CD4-positive, alpha-beta T cell treated with Interleukin-1 beta for 1 hour (primary cell): ENCODE data around the gene BAAT.
"Not testable (repeated sequence)": the region's sequence is repeated elsewhere in the genome, so short reads cannot be mapped to it uniquely, and the experiment has no call there.

Source experiments
- DNase-seq, 2 donors: peaks; one replicate each; pipeline ENCODE4 v3.0.0-alpha.2; 2020 to 2022

The BAAT gene

DNA sequence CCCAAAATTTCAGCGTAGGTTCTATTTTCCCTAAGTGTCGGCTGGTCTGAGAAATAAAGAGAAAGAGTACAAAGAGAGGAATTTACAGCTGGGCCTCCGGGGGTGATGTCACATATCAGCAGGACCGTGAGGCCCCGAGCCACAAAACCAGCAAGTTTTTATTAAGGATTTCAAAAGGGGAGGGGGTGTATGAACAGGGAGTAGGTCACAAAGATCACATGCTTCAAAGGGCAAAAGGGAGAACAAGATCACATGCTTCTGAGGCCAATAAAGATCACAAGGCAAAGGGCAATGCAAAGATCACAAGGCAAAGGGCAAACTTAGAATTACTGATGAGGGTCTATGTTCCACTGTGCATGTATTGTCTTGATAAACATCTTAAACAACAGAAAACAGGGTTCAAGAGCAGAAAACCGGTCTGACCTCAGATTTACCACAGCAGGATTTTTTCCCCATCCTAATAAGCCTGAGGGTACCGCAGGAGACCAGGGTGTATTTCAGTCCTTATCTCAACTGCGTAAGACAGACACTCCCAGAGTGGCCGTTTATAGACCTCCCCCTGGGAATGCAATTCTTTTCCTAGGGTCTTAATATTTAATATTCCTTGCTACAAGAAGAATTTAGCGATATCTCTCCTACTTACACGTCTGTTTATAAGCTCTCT lies at the start of gene BAAT:
BAAT (minus strand) TSS at position 134 of the 664 bp plus-strand sequence. CDS start 13,602 bp downstream, outside the sequence.
- not testable (repeated sequence) for DNase-seq

DNA sequence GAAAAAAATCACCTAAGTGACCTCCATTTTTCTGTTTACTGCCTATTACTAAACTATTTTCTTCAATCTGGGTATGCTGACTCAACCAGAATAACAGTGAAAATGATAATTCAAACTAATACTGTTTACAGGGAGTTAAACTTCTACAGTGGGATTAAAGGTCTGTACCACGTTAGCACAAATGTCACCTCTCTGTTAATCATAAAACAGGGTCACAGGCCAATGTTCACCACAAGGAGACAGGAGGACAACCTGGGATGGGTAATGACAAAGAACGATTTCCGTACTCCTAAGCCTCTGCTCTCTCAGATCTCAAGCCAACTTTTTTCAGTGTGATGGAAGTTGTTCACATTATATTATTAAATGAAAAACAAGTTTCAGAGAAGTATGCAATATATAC lies 48.4 kb upstream of the BAAT start:
- no peak for DNase-seq

DNA sequence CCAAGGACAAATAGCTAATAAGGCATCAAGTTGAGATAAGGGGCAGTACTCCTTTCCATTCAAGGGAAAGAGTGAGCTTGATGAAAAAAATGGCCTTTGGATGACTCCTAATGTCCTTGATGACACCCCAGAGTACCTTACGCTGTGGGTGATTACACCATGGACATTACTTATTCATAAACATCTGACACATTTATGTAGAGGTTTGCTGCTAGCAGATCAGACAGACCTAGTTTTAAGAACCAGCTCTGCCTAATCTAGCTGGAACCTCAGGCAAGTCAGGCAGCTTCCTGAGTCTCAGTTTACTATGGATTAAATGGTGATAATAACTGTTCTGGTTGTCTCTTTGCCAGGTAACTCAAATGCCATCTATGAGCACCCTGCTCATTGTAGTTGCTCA lies 47.9 kb upstream of the BAAT start:
- no peak for DNase-seq

DNA sequence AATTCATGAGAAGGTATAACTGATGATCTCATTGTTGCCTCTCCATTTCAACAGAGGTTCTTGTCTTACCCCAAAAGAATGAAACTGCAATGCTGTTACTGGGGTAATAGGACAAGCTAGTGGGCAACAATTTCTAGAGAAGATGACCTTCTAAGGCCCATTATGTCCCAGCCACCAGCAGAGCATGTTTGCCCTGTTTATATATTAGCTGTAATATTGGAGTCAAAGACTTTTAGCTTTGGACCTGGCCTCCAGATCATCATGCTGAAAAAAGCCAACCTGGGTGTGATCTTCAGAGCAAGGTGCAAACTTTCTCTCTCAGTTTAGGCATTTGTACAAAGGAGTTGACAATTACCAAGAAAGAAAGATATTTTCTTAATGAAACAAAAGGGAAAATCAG lies 47.4 kb upstream of the BAAT start:
- DNase-seq: no peak

DNA sequence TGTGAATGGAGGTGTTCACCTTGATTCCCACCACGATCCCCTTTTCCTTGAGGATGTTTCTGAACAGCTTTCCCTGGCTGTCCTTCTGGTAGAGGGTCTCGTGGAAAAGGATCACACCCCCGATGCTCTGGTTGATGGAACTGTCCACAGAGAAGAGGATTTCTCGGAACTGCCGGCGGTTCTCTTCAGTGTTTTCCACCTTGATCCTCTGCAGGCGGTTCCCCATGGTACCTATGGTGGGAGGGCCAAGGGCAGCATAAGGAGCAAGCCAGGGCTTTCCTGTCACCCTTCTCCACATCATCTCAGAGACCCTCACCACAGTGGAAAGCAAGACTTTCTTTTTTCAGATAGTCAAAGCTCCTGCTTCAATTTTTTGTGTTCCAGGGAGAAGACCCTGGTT lies 44.9 kb upstream of the BAAT start:
- no peak for DNase-seq

DNA sequence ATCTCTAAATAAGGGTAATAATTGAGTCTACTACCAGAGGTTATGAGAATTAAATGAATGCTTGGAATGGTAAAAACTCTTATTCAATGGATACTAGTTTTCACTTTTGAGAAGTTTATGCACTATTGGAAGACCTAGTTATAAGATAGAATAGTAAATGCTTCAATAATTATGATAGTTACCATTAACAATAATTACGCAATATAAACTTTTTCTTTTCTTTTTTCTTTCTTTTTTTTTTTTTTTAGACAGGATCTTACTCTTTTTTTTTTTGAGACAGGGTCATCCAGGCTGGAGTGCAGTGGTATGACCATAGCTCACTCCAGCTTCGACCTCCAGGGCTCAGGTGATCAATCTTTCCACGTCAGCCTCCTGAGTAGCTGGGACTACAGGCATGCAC lies 44.1 kb upstream of the BAAT start:
- DNase-seq: no peak

DNA sequence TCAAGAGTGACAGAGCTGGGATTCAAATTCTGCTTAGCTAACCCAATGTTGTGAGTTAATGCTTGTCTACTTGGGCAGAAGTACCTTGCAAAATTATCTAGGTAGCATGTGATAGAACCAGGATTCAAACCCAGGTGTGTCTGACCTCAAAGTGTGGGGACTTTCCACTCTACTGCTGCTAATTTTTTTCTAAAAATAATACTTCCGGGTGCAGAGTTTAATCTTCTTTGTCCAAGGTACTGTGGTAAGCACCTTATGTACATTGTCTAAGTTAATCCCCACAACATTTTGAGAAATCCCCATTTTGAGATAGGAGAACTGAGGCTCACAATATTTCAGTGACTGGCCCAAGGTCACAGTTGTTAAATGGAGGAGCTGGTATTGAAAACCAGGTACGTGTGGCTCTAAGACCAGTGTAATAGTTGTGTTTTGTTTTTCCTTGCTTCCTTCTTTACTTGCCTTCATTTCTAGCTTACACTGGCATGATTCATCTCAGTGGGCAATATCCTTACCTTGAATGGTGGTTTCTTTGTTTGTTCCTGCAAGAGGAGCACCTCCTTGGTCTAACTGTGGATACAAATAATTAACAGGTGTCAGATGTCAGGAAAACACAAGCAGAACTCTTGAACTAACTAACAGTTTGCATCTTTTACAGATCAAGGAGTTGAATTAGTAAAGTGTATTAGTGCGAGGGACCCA lies 43.3 kb upstream of the BAAT start:
- DNase-seq: no peak

DNA sequence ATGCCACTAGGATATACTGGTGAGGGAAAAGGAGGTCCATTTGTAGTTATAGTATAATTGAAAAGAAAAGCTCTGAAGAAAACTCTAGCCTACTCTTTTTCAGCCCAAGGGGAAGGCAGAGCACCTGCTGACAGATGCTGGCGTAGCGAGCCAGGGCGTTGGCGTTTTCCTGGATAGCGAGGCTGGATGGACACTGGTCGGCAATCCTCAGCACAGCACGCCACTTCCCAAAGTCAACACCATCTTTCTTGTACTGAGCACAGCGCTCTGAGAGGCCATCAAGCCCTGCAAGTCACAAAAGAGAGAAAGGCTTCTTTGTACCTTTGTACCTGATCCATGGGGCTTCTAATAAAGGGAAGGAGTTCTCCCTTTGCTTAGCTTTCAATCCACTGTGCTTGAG lies 42.6 kb upstream of the BAAT start:
- no peak for DNase-seq

DNA sequence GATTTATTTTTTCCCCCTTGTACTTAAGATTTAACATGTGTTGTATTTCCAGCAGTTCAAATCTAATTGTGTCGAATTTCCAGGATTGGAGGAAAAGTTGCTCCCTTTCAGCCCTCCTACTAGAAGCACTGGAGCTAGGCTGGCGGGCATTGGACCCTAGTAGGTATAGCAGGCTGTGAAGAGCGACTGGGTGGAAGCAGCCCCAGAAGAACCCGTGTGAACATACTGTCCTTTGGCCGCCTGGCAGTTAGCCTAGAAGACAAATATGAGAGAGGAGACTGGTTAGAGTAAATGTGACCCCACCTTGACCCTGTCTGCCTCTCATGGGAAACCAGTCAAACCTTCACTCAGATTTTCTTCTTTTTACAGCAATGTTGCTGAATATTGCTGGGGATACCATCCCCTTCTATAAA lies 36.9 kb upstream of the BAAT start:
- DNase-seq: no peak

DNA sequence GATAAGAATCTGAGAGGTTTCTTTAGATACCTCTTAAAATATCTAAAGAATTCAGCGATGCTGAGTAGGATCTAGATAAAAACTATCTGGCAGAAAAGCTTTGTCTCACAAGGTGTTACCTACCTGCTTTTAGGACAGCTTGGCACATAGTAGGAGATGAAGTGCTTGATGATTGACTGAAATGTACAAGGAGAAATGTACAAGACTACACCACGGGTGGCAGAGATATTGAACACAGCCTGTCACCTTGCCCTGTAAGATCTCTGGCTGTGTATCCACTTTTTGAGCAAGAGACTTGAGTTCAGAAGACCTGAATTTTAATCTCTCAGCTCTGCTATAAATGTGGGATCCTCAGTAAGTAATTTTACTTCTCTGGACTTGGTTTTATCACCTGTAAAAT lies 35.1 kb upstream of the BAAT start:
- no peak for DNase-seq

DNA sequence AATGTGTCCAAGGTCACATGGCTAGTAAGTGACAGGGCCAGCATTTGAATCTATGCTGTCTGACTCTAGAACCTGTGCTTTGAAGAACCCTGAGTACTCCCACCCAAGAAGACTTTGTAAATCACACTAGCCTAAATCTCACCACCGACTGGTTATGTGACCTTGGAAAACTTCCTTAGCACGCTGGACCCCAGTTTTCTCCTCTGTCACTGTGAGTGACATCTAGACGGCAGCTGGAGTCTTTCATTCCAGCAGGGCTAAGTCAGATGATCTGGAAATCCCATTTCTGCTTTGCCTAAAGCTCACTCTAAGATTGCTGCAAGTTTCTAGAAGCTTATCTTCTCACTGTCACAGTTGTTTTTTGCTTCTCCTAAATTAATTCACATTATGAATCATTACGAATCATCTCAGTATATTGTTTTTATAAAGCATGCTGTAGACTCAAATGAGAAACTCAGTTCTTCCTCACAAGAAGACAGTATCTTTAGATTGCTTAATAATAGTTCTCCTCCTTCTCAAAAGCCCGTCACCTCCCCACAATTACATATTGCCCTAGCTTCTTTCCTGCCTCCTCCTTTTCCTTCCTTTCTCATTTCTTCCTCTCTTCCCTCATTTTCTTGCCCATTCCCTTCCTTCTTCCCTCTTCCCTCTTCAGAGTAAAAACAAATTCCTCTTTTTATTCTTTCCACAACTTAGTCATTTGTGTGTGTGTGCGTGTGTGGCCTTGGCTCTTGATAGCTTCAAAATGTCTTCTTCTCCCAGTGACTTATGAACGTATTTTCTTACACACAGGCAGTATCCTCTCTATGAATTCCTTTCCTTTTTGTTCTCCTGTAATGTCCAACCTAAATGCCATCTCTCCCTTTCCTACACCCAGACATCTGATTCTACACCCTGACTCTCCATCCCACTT lies 34.0 kb upstream of the BAAT start:
- no peak for DNase-seq

DNA sequence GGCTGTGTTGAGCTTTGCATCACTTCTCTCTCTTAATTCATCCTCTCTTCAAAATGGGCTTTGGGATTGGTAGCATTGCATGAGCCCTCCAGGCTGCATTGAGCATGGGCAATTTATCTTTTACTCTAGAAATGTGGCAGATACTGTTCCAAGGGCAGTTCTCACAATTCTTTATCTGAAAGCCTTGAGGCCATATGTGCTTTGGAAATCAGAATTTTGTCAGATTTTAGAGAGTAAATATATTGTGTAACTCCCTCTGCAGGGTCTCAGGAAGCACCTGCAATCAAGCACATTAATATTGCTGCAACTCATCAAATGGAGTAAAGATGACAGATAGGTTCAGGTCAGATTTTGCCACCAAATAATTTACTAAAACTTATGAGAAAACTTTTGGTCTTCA lies 33.2 kb upstream of the BAAT start:
- DNase-seq: no peak

DNA sequence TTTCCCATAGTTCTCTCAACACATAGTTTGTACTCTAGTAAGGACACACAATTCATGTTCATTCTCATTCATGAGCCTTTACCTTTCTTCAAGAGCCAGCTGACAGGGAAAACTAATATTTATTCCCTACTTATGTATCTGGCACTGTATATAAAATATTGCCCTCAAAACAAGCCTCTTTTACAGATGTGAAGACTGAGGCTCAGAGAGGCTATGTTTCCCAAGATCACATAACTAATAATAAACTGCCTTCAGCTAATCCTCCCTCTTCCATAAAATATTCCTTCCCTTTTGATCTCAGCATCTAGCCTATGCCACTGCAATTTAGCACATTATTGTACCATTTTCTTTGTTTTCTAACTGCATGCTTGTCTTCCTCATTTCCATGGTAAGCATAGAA lies 32.6 kb upstream of the BAAT start:
- no peak for DNase-seq

DNA sequence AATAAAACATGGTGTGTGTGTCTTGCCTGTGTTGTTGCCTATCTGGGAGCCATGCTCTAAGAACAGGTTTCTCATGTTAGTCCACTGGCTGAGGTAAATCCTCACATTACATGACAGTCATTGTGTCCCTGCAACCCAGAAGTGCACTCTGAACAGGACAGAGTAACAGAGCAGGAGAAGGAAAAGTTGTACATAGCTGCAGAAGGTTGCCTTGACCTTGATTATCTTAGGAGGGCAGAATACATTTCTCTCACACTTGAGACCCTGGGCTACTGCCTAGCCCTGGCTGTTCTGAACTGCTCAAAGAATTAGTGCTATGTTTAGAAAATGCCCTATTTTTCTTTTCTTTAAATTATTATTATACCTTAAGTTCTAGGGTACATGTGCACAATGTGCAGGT lies 30.8 kb upstream of the BAAT start:
- DNase-seq: no peak

DNA sequence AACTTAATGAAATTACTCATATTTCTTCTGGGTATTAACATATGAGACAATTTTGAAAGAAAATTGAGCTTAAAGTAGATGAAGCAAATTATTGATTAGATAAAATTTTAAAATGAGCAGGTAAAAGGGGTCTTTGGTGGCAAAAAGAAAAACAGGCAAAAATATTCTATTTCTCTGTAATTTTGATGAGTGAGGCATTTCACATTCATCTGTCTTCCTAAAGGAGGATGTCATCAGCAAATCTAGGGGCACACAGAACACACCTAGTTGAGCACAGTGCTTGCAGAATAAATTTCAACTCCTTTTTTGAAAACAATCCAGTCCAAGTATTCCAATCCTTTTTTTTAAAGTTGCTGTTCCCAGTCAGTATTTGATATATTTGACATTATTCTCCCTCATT lies 30.0 kb upstream of the BAAT start:
- DNase-seq: no peak

DNA sequence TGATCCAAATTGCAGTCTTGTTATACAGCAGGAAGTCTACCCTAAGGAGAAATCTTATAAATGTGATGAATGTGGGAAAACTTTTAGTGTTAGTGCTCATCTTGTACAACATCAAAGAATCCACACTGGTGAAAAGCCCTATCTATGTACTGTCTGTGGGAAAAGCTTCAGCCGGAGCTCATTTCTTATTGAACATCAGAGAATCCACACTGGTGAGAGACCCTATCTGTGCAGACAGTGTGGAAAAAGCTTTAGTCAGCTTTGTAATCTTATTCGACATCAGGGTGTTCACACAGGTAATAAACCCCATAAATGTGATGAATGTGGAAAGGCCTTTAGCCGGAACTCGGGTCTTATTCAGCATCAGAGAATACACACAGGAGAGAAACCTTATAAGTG lies 24.3 kb upstream of the BAAT start:
- DNase-seq: no peak

DNA sequence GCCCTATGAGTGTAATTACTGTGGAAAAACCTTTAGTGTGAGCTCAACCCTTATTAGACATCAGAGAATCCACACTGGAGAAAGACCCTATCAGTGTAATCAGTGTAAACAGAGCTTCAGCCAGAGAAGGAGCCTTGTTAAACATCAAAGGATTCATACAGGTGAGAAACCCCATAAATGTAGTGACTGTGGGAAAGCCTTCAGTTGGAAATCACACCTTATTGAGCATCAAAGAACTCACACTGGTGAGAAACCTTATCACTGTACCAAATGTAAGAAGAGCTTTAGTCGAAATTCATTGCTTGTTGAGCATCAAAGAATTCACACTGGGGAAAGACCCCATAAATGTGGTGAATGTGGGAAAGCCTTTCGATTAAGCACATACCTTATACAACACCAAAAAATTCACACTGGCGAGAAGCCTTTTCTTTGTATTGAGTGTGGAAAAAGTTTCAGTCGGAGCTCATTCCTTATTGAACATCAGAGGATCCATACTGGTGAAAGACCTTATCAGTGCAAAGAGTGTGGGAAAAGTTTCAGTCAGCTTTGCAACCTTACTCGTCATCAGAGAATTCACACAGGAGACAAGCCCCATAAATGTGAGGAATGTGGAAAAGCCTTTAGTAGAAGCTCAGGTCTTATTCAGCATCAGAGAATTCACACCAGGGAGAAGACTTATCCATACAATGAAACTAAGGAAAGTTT lies 23.7 kb upstream of the BAAT start:
- DNase-seq: no peak

DNA sequence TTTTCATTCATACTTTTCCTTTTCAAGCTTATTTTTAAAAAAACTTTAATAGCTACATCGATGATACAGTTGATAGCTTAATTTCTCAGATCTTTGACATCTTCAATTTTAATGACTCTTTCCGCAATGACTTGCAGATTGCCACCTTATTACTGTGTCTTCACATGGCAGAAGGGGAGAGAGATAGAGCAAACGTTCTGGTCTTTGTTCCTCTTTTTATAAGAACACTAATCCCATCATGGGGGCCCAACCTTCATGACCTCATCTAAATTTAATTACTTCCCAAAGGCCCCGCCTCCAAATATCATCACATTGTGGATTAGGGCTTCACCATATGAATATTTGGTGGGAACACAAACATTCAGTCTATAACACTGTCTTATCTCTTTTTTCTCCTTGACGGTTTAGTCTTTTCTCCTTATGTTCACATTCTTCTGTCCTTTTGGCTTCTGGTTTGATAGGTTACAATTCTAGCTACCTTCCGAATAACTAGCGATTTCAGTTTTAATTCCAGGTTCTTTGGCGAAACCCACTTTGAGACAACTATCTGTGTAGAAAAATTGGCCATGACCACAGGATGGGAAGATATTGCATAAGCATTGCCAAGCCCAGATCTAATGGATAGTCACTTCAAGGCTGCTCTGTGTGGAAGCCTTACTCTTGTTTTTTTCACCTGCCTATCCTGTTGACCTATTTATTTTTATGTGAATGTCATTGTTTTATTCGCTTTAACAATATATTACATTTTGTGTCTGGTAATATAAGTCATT lies 18.9 kb upstream of the BAAT start:
- no peak for DNase-seq

DNA sequence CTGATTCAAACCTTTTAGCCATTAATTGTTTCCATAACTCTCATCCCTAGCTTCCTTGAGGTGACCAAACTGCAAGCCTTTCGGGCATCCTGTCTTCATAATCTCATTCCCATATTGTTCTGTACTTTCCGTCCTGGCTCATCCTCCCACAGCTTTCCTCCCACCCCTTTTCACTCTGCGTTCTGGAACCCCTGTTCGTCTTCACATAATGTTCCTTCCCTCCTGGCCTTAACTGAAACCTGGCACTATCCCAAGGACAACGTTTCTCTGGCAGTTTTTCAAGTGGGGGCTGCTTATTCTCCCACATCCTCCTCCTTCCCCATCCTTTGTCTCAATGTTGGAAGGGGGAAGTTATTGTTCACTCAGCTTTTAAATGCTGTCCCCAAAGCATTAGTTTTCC lies 15.3 kb upstream of the BAAT start:
- no peak for DNase-seq

DNA sequence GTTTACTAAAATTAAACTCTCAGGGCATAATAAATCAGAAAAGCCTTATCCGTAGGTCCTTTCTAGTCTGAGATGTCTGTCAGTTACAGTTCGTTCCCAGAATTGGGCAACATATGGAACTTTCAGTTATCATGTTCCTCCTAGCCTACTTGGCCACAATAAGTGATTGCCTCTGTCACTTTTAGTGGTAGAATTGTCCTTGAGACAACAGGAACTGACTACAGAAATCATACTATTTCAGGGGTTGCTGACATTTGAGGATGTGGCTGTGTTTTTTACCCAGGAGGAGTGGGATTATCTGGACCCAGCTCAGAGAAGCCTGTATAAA lies 14.8 kb upstream of the BAAT start:
- no peak for DNase-seq

DNA sequence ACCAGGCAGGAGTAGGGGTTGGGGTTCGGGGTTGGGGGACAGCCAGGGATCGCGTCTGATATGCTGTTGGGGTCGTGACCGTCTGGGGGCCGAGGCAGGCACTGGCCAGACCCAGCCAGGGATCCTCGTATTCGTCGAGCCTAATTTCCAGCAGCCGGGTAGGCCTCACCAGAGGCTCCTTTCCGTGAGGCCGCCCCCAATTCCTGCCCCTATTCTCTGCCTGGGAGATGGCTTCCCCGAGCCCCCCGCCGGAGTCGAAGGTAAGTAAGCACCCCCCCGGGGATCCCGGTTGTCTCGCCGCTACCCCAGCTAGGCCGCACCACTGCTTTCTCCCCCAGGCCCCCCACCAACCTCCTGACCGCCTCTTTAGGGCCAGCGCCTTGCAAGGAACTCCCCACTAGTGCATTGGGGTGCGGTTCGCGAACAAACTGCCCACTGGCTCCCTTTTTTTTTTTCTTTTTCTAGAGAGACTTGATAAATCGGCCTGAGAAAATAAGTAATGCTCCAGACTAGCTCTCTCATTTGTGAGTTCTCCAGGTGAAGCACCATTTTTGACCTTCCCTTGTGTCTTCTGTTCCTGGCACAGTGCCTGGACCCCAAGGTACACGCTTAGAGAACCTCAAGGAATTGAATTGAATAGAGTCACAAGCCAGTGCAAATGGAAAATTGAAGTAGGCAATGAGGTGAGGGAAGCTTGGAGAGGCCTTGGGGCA lies 14.3 kb upstream of the BAAT start:
- DNase-seq: no peak
